ENCODE results near the gene CADM1. TPM values are rescaled to one million over a fixed set of nuclear protein-coding genes. Genes with fewer than 3 reads are reported as not detected.

Gene CADM1
- total RNA-seq, 1 donor from 2014 or later, result 35.0 TPM

DNA sequence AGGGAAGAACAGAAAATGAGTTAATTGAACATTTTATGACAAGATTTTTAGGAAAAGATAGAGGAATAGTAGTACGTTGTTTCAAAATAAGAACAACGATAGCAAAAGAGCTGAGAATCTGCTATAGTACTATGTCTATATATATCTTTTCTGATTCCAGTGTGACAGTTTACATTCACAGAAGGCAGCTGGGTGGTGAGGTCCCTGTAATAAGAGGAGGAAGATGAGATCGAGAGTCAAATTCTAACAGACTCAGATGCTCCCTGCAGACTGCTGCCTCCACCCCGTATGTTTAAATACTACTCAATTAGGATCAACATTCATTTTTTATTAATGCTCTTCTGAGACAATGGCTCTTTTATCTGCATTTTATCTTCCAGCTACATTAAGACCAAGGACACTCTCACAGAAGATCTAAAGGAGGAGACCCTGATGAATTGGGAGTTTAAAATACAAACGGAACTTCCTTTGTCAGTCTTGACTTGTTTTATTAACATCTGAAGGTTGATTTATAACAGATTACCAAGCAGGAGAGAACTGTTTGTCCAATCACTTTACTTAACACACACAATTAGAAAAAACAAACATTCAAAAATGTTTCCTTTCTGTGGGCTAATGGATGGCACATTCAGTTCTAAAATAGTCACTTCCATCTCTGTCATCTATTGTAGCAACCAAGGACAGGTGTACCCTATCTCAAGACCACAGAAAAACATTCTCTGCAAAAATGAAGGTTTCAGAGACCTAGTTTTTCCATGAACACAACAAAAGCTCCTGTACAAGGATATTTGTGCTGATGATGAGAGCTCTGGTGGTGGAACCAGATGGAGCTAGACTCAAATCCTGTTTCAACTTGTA lies 240.2 kb downstream of the CADM1 start:
- Histone ChIP-seq H3K9me3 (ENCODE audit: control insufficient read depth in 3 of 3, low read length in 3 of 3) (no peaks in the 10 kb centered on the region), H3K36me3 (ENCODE audit: control insufficient read depth in 3 of 3, insufficient read depth in 3 of 3, low read length in 3 of 3) (no peaks in the 10 kb centered on the region), H3K9ac (ENCODE audit: low read depth in 1 of 3, low read length in 3 of 3) (peak overlapping the region in 1 of 3 donors; percentile 10), H3K27ac (ENCODE audit: low read depth, low read length) (no peak overlapping the region), H3K4me1 (ENCODE audit: control insufficient read depth in 3 of 3, insufficient read depth in 3 of 3, low read length in 3 of 3) (peaks cover 2 to 21% (median 12%) of the 10 kb centered on the region in 3 donors), H3K27me3 (ENCODE audit: control insufficient read depth in 3 of 3, insufficient read depth in 3 of 3, low read length in 3 of 3) (no peaks in the 10 kb centered on the region), H3K4me3 (ENCODE audit: low read length in 3 of 3) (no peak overlapping the region)

DNA sequence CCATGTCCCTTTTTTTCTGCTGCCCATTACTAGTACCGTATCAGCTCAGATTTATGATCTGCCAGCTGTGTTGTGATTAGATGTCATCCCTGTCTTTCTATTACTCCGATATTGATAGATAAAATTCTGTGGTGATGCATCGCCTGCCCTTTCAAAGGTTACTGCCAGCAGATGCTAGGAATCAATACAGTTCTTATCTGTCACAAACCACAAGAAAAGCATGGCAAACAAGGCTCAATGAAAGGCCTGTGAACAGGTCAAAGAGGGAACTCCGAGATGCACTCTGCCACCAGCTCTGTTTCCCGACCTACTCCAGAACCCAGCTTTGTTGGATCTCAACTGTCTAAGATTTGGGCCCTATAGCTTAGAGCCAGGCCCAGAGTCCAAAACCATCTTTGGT lies 246.0 kb downstream of the CADM1 start:
- Histone ChIP-seq H3K4me3 (ENCODE audit: low read length in 3 of 3) (no peak overlapping the region), H3K9ac (ENCODE audit: low read depth in 1 of 3, low read length in 3 of 3) (no peak overlapping the region), H3K9me3 (ENCODE audit: control insufficient read depth in 3 of 3, low read length in 3 of 3) (no peaks in the 10 kb centered on the region), H3K27ac (ENCODE audit: low read depth, low read length) (no peak overlapping the region), H3K36me3 (ENCODE audit: control insufficient read depth in 3 of 3, insufficient read depth in 3 of 3, low read length in 3 of 3) (no peaks in the 10 kb centered on the region), H3K27me3 (ENCODE audit: control insufficient read depth in 3 of 3, insufficient read depth in 3 of 3, low read length in 3 of 3) (no peaks in the 10 kb centered on the region), H3K4me1 (ENCODE audit: control insufficient read depth in 3 of 3, insufficient read depth in 3 of 3, low read length in 3 of 3) (no peaks in the 10 kb centered on the region)

- Histone ChIP-seq H3K27me3 (ENCODE audit: control insufficient read depth in 3 of 3, insufficient read depth in 3 of 3, low read length in 3 of 3) (no peaks in the 10 kb centered on the region), H3K27ac (ENCODE audit: low read depth, low read length) (no peak overlapping the region), H3K4me3 (ENCODE audit: low read length in 3 of 3) (no peak overlapping the region)
Measured at GRCh38 chr11:115257678-115258077, 246.5 kb downstream of the CADM1 start.

DNA sequence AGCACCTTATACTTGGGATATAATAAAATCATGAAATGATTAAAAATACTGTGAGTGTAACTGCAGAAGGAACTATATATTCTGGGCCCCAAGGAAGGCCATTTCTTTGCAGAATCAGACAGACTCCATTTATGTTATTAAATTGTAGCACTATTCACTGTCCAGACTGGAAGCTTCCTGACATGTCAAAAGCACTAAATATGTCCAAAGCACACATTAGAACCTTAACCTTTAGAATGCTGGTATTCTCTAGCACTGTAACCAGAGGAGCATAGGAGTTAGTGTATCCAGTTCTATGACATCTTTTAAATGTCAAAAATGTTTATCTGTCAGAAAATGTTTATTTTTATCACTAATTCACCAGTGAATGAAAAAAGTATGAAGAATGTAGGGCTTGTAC lies 246.9 kb downstream of the CADM1 start:
- H3K27me3 ChIP-seq (ENCODE audit: control insufficient read depth in 3 of 3, insufficient read depth in 3 of 3, low read length in 3 of 3), result no peaks in the 10 kb centered on the region
- H3K4me1 ChIP-seq (ENCODE audit: control insufficient read depth in 3 of 3, insufficient read depth in 3 of 3, low read length in 3 of 3), result no peaks in the 10 kb centered on the region
- no peak overlapping the region for H3K27ac ChIP-seq (ENCODE audit: low read depth, low read length)
- no peak overlapping the region for H3K9ac ChIP-seq (ENCODE audit: low read depth in 1 of 3, low read length in 3 of 3)
- no peaks in the 10 kb centered on the region for H3K36me3 ChIP-seq (ENCODE audit: control insufficient read depth in 3 of 3, insufficient read depth in 3 of 3, low read length in 3 of 3)
- H3K4me3 ChIP-seq (ENCODE audit: low read length in 3 of 3), result no peak overlapping the region
- no peaks in the 10 kb centered on the region for H3K9me3 ChIP-seq (ENCODE audit: control insufficient read depth in 3 of 3, low read length in 3 of 3)

More at GRCh38 chr11:115257678-115258077, 246.5 kb downstream of the CADM1 start:
- no peak overlapping the region for H3K9ac ChIP-seq (ENCODE audit: low read depth in 1 of 3, low read length in 3 of 3)
- H3K4me1 ChIP-seq (ENCODE audit: control insufficient read depth in 3 of 3, insufficient read depth in 3 of 3, low read length in 3 of 3), result no peaks in the 10 kb centered on the region
- H3K36me3 ChIP-seq (ENCODE audit: control insufficient read depth in 3 of 3, insufficient read depth in 3 of 3, low read length in 3 of 3), result no peaks in the 10 kb centered on the region
- no peaks in the 10 kb centered on the region for H3K9me3 ChIP-seq (ENCODE audit: control insufficient read depth in 3 of 3, low read length in 3 of 3)

DNA sequence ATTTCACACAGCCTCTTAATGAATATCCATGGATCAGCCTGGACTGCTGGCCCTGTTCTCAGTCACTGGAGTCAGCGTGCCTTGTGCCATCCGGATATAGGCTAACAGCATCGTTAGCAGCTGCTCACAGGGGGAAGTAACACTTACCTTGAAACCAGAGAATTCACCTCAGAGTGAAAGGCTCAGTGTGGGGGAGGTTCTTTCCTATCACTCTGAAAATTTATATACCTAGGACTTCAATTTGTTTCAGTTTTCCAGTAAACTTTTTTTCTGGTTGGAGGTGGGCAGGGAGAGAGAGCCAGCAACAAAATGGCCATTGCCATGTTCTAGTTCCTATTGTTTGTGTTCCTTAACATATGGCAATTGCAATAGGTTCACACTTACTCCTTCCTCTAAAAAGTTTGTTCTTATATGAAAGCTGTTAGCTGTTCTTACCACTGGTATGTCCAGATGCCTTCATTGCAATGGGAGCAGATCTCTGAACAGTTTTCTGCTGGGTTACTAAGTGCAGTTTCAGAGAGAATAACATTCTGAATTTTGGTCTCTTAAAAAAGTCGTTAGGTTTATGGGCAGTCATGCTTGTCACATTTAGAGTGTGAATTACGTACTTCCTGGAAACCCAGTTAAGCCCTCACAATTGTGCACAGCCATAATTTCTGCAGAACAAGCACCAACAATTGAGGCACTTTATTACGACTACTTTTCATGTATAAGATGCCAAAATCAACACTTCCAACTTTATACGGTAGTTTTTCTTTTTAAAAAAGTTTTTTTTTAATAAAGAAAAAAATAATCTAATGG lies 247.6 kb downstream of the CADM1 start:
- Histone ChIP-seq H3K9me3 (ENCODE audit: control insufficient read depth in 3 of 3, low read length in 3 of 3) (no peaks in the 10 kb centered on the region), H3K36me3 (ENCODE audit: control insufficient read depth in 3 of 3, insufficient read depth in 3 of 3, low read length in 3 of 3) (no peaks in the 10 kb centered on the region), H3K4me1 (ENCODE audit: control insufficient read depth in 3 of 3, insufficient read depth in 3 of 3, low read length in 3 of 3) (no peaks in the 10 kb centered on the region), H3K9ac (ENCODE audit: low read depth in 1 of 3, low read length in 3 of 3) (no peak overlapping the region), H3K27ac (ENCODE audit: low read depth, low read length) (no peak overlapping the region), H3K27me3 (ENCODE audit: control insufficient read depth in 3 of 3, insufficient read depth in 3 of 3, low read length in 3 of 3) (no peaks in the 10 kb centered on the region), H3K4me3 (ENCODE audit: low read length in 3 of 3) (no peak overlapping the region)

DNA sequence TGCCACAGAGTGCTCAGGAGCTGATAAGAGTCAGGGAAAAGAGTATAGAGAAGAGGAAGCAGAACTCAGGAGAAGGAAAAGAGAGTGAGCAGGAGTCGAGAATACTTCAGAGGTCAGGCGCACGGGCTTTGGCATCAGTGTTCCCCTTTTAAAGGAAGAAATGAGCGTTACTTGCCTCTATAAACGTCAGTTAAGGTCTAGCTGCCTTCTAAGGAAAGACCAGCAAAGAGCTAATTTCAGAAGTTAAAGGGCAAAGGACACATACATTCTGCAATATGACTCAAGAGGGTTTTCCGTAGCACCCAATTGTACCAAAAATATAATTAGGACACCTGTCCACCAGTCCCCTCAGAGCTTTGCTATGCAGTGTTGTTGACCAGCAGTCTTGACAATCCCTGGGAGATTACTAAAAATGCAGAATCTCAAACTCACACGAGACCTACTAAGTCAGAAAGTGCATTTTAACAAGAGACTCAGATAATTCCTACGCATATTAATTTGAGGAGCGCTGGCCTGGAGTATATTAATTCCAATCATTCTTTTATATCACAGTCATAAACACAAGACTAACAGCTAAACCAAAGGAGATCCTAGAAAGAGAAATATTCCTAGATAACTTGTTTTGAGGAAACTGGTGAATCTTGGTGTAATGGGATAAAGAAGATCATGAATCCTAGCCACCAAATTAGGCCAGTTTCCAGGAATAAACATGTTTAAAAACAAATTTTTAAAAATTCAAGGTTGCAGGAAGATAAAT lies 249.0 kb downstream of the CADM1 start:
- Histone ChIP-seq H3K4me1 (ENCODE audit: control insufficient read depth in 3 of 3, insufficient read depth in 3 of 3, low read length in 3 of 3) (peaks cover 0 to 4% (median 0%) of the 10 kb centered on the region in 3 donors), H3K4me3 (ENCODE audit: low read length in 3 of 3) (no peak overlapping the region), H3K9me3 (ENCODE audit: control insufficient read depth in 3 of 3, low read length in 3 of 3) (no peaks in the 10 kb centered on the region), H3K27me3 (ENCODE audit: control insufficient read depth in 3 of 3, insufficient read depth in 3 of 3, low read length in 3 of 3) (no peaks in the 10 kb centered on the region), H3K36me3 (ENCODE audit: control insufficient read depth in 3 of 3, insufficient read depth in 3 of 3, low read length in 3 of 3) (no peaks in the 10 kb centered on the region), H3K9ac (ENCODE audit: low read depth in 1 of 3, low read length in 3 of 3) (no peak overlapping the region), H3K27ac (ENCODE audit: low read depth, low read length) (no peak overlapping the region)

DNA sequence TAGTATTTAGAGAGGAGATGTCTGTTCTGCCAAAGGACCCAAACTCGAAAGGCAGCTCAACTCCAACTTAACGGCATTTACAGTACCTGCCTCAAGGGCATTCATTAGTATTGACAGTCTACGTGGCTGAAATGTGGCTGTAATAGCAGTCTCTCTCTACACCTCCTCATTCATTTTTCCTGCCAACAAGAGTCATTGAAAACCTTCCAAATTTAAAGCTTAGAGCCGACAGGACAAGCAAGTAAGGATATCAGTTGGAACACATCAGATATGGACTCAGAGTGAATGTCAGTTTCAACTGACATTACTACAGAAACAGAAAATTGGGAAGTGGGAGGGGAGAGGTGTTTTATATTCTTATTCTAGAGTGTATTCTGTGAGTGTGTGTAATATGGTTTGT lies 253.1 kb downstream of the CADM1 start:
- Histone ChIP-seq H3K36me3 (ENCODE audit: control insufficient read depth in 3 of 3, insufficient read depth in 3 of 3, low read length in 3 of 3) (no peaks in the 10 kb centered on the region), H3K27me3 (ENCODE audit: control insufficient read depth in 3 of 3, insufficient read depth in 3 of 3, low read length in 3 of 3) (no peaks in the 10 kb centered on the region), H3K27ac (ENCODE audit: low read depth, low read length) (no peak overlapping the region), H3K9me3 (ENCODE audit: control insufficient read depth in 3 of 3, low read length in 3 of 3) (no peaks in the 10 kb centered on the region), H3K4me3 (ENCODE audit: low read length in 3 of 3) (no peak overlapping the region), H3K9ac (ENCODE audit: low read depth in 1 of 3, low read length in 3 of 3) (no peak overlapping the region), H3K4me1 (ENCODE audit: control insufficient read depth in 3 of 3, insufficient read depth in 3 of 3, low read length in 3 of 3) (peaks cover 0 to 4% (median 0%) of the 10 kb centered on the region in 3 donors)

DNA sequence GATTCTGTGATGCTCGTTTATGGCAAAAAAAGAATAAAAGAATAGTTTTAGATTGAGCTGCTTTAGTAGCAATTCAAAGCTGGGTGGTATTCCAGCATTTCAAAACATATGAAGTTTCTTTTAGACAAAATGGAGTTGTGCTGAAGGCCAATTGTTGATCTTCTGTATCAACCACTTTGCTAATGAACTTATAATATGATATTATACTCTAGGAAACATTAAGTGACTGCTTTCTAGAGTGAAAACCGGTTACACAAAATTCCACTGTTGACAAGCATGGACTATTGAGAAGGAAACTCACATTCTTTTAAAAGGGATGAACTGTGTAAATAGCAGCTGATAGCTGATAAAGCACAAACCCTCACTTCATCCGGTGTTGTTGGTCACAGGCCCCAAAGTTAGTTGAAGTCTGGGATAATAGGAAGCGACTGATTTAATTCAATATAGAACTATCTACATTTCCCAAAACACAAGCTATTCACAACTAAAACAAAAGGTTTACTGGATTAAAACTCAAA lies 255.1 kb downstream of the CADM1 start:
- Histone ChIP-seq H3K4me3 (ENCODE audit: low read length in 3 of 3) (no peak overlapping the region), H3K9ac (ENCODE audit: low read depth in 1 of 3, low read length in 3 of 3) (no peak overlapping the region), H3K27me3 (ENCODE audit: control insufficient read depth in 3 of 3, insufficient read depth in 3 of 3, low read length in 3 of 3) (no peaks in the 10 kb centered on the region), H3K27ac (ENCODE audit: low read depth, low read length) (no peak overlapping the region), H3K9me3 (ENCODE audit: control insufficient read depth in 3 of 3, low read length in 3 of 3) (no peaks in the 10 kb centered on the region), H3K4me1 (ENCODE audit: control insufficient read depth in 3 of 3, insufficient read depth in 3 of 3, low read length in 3 of 3) (peaks cover 0 to 4% (median 0%) of the 10 kb centered on the region in 3 donors), H3K36me3 (ENCODE audit: control insufficient read depth in 3 of 3, insufficient read depth in 3 of 3, low read length in 3 of 3) (no peaks in the 10 kb centered on the region)

GRCh38 chr11:115247953-115248352 lies 256.3 kb downstream of the CADM1 start:
- H3K27ac ChIP-seq (ENCODE audit: low read depth, low read length), result no peak overlapping the region
- H3K36me3 ChIP-seq (ENCODE audit: control insufficient read depth in 3 of 3, insufficient read depth in 3 of 3, low read length in 3 of 3), result no peaks in the 10 kb centered on the region
- H3K4me1 ChIP-seq (ENCODE audit: control insufficient read depth in 3 of 3, insufficient read depth in 3 of 3, low read length in 3 of 3), result peaks cover 0 to 4% (median 0%) of the 10 kb centered on the region in 3 donors

More at GRCh38 chr11:115247953-115248352, 256.3 kb downstream of the CADM1 start:
- H3K9ac ChIP-seq (ENCODE audit: low read depth in 1 of 3, low read length in 3 of 3), result no peak overlapping the region
- no peaks in the 10 kb centered on the region for H3K27me3 ChIP-seq (ENCODE audit: control insufficient read depth in 3 of 3, insufficient read depth in 3 of 3, low read length in 3 of 3)
- H3K9me3 ChIP-seq (ENCODE audit: control insufficient read depth in 3 of 3, low read length in 3 of 3), result no peaks in the 10 kb centered on the region
- H3K4me3 ChIP-seq (ENCODE audit: low read length in 3 of 3), result no peak overlapping the region
